ENCODE data around the gene BMP10.

GRCh38 chr2:68822207-68822872, 48.9 kb downstream of the BMP10 start:
- TF ChIP-seq SRSF9 (IDR thresholded peaks at IDR 0.05; ENCODE audit: borderline replicate concordance, insufficient read depth, low read depth, low read length, poor library complexity, severe bottlenecking), result no peak
- TF ChIP-seq, protein P1, sequence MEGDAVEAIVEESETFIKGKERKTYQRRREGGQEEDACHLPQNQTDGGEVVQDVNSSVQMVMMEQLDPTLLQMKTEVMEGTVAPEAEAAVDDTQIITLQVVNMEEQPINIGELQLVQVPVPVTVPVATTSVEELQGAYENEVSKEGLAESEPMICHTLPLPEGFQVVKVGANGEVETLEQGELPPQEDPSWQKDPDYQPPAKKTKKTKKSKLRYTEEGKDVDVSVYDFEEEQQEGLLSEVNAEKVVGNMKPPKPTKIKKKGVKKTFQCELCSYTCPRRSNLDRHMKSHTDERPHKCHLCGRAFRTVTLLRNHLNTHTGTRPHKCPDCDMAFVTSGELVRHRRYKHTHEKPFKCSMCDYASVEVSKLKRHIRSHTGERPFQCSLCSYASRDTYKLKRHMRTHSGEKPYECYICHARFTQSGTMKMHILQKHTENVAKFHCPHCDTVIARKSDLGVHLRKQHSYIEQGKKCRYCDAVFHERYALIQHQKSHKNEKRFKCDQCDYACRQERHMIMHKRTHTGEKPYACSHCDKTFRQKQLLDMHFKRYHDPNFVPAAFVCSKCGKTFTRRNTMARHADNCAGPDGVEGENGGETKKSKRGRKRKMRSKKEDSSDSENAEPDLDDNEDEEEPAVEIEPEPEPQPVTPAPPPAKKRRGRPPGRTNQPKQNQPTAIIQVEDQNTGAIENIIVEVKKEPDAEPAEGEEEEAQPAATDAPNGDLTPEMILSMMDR (CRISPR knock-in tag; IDR thresholded peaks at IDR 0.05), result no peak
- no peak for TF ChIP-seq SNAPC5 (CRISPR knock-in tag; IDR thresholded peaks at IDR 0.05; ENCODE audit: borderline replicate concordance)

All from HepG2 (cell line).